ENCODE results near the gene GAS6. TPM values are rescaled to one million over a fixed set of nuclear protein-coding genes. Genes with fewer than 3 reads are reported as not detected.

The GAS6 gene
- total RNA-seq, 4 donors from 2014 or later, result 34.5 to 148 (median 79.7) TPM

DNA sequence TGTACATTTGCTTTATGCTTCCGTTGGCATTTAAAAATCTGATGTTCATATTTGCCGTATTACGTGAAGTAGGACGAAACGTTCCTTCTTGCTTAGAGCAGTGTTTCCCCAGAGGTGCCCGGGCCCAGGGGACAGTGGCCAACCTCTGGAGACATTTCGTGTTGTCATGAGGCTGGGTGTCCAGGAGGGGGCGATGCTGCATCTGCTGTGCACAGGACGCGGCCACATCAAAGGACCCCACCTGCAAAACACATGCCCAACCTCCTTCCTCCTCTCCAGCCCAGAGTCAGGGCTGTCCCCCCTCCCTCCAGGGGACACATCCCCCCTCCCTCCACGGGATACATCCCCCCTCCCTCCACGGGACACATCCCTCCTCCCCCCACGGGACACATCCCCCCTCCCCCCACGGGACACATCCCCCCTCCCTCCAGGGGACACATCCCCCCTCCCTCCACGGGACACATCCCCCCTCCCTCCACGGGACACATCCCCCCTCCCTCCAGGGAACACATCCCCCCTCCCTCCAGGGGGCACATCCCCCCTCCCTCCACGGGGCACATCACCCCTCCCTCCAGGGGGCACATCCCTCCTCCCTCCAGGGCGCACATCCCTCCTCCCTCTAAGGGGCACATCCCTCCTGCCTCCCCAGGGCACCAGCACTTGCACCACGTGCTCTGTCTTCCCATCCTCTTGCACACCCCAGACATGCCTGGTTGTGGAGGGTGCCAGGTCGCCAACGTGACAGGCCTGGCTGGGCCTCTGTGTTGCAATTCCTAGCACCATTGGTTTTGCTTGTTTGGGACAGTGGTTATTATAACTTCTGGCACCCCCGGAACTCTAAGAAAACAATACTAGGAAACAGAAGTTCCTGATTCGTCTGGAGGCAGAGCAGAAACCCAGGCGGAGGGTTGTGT lies 46.7 kb downstream of the GAS6 start:
- TF ChIP-seq CTCF (IDR thresholded peaks at IDR 0.05; ENCODE audit: low read depth), result no peak

- no peak for TF ChIP-seq CTCF (IDR thresholded peaks at IDR 0.05; ENCODE audit: low read depth)
Measured at GRCh38 chr13:113816254-113816929, 47.5 kb downstream of the GAS6 start.

DNA sequence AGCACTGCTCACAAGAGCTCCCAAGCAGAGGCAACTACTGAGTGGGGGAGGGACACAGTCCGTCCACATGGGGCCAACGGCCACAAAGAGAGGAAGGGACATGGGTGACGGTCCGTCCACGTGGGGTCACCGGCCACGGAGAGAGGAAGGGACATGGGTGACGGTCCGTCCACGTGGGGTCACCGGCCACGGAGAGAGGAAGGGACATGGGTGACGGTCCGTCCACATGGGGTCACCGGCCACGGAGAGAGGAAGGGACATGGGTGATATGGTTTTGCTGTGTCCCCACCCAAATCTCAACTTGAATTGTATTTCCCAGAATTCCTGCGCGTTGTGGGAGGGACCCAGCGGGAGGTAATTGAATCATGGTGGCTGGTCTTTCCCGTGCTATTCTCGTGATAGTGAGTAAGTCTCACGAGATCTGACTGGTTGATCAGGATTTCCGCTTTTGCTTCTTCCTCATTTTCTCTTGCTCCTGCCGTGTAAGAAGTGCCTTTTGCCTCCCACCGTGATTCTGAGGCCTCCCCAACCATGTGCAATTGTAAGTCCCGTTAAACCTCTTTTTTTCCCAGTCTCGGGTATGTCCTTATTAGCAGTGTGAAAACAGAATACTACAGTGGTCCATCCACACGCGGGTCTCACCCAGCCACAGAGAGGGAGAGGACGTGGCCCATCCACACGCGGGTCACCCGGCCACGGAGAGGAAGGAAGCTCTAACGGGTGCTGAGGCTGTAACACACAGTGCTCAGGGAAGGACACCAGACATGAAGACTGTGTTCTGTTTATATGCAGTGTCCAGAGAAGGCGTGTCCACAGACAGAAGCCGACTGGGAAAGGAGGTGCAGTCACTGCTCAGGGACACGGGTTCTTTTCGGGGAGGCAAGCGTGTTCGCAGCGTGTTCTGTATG lies 48.5 kb downstream of the GAS6 start:
- TF ChIP-seq CTCF (IDR thresholded peaks at IDR 0.05; ENCODE audit: low read depth), result no peak

DNA sequence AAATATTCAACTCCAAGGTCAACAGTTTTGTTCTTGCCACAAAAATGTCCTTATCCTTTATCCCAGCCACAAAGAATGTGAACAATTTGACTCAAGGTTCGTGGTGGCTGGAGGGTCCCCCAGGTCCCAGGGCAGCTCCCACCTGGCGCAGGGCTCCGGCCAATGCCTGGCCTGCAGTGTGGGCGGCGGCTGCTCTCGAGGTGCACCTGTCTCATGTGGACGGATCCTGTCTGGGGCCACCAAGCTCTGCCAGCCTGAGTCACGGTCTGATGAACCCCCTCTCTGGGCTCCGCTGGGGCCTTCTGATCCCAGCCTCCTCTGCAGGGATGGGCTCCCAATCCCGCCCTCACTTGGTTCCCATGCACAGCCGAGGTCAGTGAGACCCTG lies 49.4 kb downstream of the GAS6 start:
- TF ChIP-seq CTCF (IDR thresholded peaks at IDR 0.05; ENCODE audit: low read depth), result no peak

GRCh38 chr13:113813749-113814434 lies 50.0 kb downstream of the GAS6 start:
- TF ChIP-seq CTCF (IDR thresholded peaks at IDR 0.05; ENCODE audit: low read depth), result no peak

- no peak for TF ChIP-seq CTCF (IDR thresholded peaks at IDR 0.05; ENCODE audit: low read depth)
Measured at GRCh38 chr13:113813070-113813748, 50.7 kb downstream of the GAS6 start.
